Neural progenitor cell (in vitro differentiated cells): Measurements from ENCODE around the gene XPA. TPM values are rescaled to one million over a fixed set of nuclear protein-coding genes. Genes with fewer than 3 reads are reported as not detected.
A peak's percentile ranks its signal among the peaks of the same experiment; 100 is the strongest.

ENCODE experiments used
- DNase-seq: peaks from one replicate; pipeline ENCODE4 v3.0.0-alpha.2; 2016; ENCODE audit warnings: low spot score
- H2AFZ ChIP-seq: fragments of 200-600 bp; sonication (generic); replicated peaks from 2 replicates; pipeline ENCODE4 v1.6.1; 2016; ENCODE audit warnings: antibody characterized with exemption
- H3F3A ChIP-seq: fragments of 200-600 bp; sonication (generic); 2 replicates; pipeline ENCODE4 v1.6.1; 2016; ENCODE audit warnings: antibody characterized with exemption, low read depth
- H3K27ac ChIP-seq: fragments of 200-600 bp; sonication (generic); 2 replicates; pipeline ENCODE4 v1.5.1; 2016; ENCODE audit warnings: mild to moderate bottlenecking
- H3K27me3 ChIP-seq: fragments of 200-600 bp; sonication (generic); 2 replicates; pipeline ENCODE4 v1.6.1; 2016; ENCODE audit warnings: mild to moderate bottlenecking, moderate library complexity
- H3K36me3 ChIP-seq: fragments of 200-600 bp; sonication (generic); 2 replicates; pipeline ENCODE4 v1.5.1; 2016
- H3K4me1 ChIP-seq: fragments of 200-600 bp; sonication (generic); 2 replicates; pipeline ENCODE4 v1.6.1; 2016; ENCODE audit warnings: mixed run types
- H3K4me2 ChIP-seq: fragments of 200-600 bp; sonication (generic); 2 replicates; pipeline ENCODE4 v1.6.1; 2016
- H3K4me3 ChIP-seq: fragments of 200-600 bp; sonication (generic); 2 replicates; pipeline ENCODE4 v1.5.1; 2016
- H3K79me2 ChIP-seq: fragments of 200-600 bp; sonication (generic); 2 replicates; pipeline ENCODE4 v1.6.1; 2016; ENCODE audit warnings: low read depth
- H3K9ac ChIP-seq: fragments of 200-600 bp; sonication (generic); 2 replicates; pipeline ENCODE4 v1.6.1; 2016
- H3K9me3 ChIP-seq: fragments of 200-600 bp; sonication (generic); 2 replicates; pipeline ENCODE4 v1.5.1; 2016; ENCODE audit warnings: low read depth
- H4K20me1 ChIP-seq: fragments of 200-600 bp; sonication (generic); 2 replicates; pipeline ENCODE4 v1.6.1; 2016; ENCODE audit warnings: low read depth
- H3K27ac Mint-ChIP-seq: 3 replicates; pipeline ENCODE4 v1.8.0; 2021; ENCODE audit warnings: mixed read lengths
- H3K27me3 Mint-ChIP-seq: 2 replicates; pipeline ENCODE4 v1.8.0; 2022; ENCODE audit warnings: low read depth, mild to moderate bottlenecking, inconsistent platforms, moderate library complexity, mixed read lengths; ENCODE audit not compliant: insufficient read depth
- H3K36me3 Mint-ChIP-seq: 3 replicates; pipeline ENCODE4 v1.8.0; 2021; ENCODE audit warnings: mixed read lengths
- H3K4me1 Mint-ChIP-seq: 3 replicates; pipeline ENCODE4 v1.8.0; 2021; ENCODE audit warnings: mixed read lengths
- H3K4me3 Mint-ChIP-seq: 3 replicates; pipeline ENCODE4 v1.8.0; 2021; ENCODE audit warnings: mild to moderate bottlenecking, moderate library complexity, mixed read lengths
- H3K9me3 Mint-ChIP-seq: 3 replicates; pipeline ENCODE4 v1.8.0; 2020; ENCODE audit warnings: mixed read lengths
- CTCF ChIP-seq: fragments of 200-600 bp; sonication (generic); IDR thresholded peaks from 2 replicates; pipeline ENCODE4 v1.5.1; 2017; ENCODE audit warnings: antibody characterized with exemption, mild to moderate bottlenecking
- EZH2 ChIP-seq: fragments of 200-600 bp; sonication (generic); IDR thresholded peaks from 2 replicates; pipeline ENCODE4 v1.6.1; 2017; ENCODE audit warnings: antibody characterized with exemption, mild to moderate bottlenecking, moderate library complexity
- EZH2phosphoT487 ChIP-seq: fragments of 200-600 bp; sonication (generic); IDR thresholded peaks from 2 replicates; pipeline ENCODE4 v1.6.1; 2017; ENCODE audit warnings: antibody characterized with exemption
- total RNA-seq: library from RNA; depleted of rRNA; stranded (reverse); fragments of >200 nt; gene quantifications from 2 replicates; pipeline ENCODE4 v1.2.3, GENCODE V29; 2015; ENCODE audit warnings: low replicate concordance

Gene XPA
- total RNA-seq, 1 donor from 2014 or later, result 9.2 TPM

- DNase-seq, result no peak
- no peaks in the 10 kb centered on the region for H3K36me3 Mint-ChIP-seq
- Histone ChIP-seq H3K27ac (no peak overlapping the region), H3K4me3 (no peak overlapping the region), H3F3A (no peaks in the 10 kb centered on the region), H3K9me3 (no peaks in the 10 kb centered on the region), H3K4me1 (no peaks in the 10 kb centered on the region), H4K20me1 (no peaks in the 10 kb centered on the region), H3K4me2 (no peak overlapping the region), H3K9ac (no peak overlapping the region), H3K79me2 (no peaks in the 10 kb centered on the region), H2AFZ (no peak overlapping the region), H3K27me3 (peaks cover 43% of the 10 kb centered on the region), H3K36me3 (no peaks in the 10 kb centered on the region)
- no peak overlapping the region for H3K27ac Mint-ChIP-seq
- H3K4me1 Mint-ChIP-seq, result peaks cover 14% of the 10 kb centered on the region
- no peak overlapping the region for H3K4me3 Mint-ChIP-seq
- TF ChIP-seq EZH2phosphoT487, result no peak
- no peak for TF ChIP-seq CTCF
- TF ChIP-seq EZH2, result no peak
- H3K9me3 Mint-ChIP-seq, result no peaks in the 10 kb centered on the region
- H3K27me3 Mint-ChIP-seq, result no peaks in the 10 kb centered on the region
Measured at GRCh38 chr9:97705354-97705950, 8.3 kb upstream of the XPA start.

- Histone ChIP-seq H3K79me2 (no peaks in the 10 kb centered on the region), H3K9ac (no peak overlapping the region), H3F3A (no peaks in the 10 kb centered on the region), H3K4me2 (no peak overlapping the region), H3K4me1 (no peaks in the 10 kb centered on the region), H4K20me1 (no peaks in the 10 kb centered on the region), H3K27ac (no peak overlapping the region), H3K9me3 (no peaks in the 10 kb centered on the region), H3K4me3 (no peak overlapping the region), H3K27me3 (peaks cover 43% of the 10 kb centered on the region), H3K36me3 (no peaks in the 10 kb centered on the region), H2AFZ (no peak overlapping the region)
- Mint-ChIP-seq H3K27me3 (no peaks in the 10 kb centered on the region), H3K4me3 (no peak overlapping the region), H3K4me1 (peaks cover 14% of the 10 kb centered on the region), H3K27ac (no peak overlapping the region), H3K9me3 (no peaks in the 10 kb centered on the region), H3K36me3 (no peaks in the 10 kb centered on the region)
- TF ChIP-seq EZH2phosphoT487 (no peak), EZH2 (no peak), CTCF (no peak)
- DNase-seq, result no peak
Measured at GRCh38 chr9:97704851-97705250, 7.7 kb upstream of the XPA start.

GRCh38 chr9:97704345-97704677, 7.2 kb upstream of the XPA start:
- no peak for TF ChIP-seq EZH2
- no peak for TF ChIP-seq CTCF
- TF ChIP-seq EZH2phosphoT487, result no peak
- Histone ChIP-seq H3K27me3 (peaks cover 43% of the 10 kb centered on the region), H3K4me3 (no peak overlapping the region), H4K20me1 (no peaks in the 10 kb centered on the region), H3K36me3 (no peaks in the 10 kb centered on the region), H3K4me1 (no peaks in the 10 kb centered on the region), H3K9me3 (no peaks in the 10 kb centered on the region), H3K4me2 (no peak overlapping the region), H3K27ac (no peak overlapping the region), H3K9ac (no peak overlapping the region), H3K79me2 (no peaks in the 10 kb centered on the region), H3F3A (no peaks in the 10 kb centered on the region), H2AFZ (no peak overlapping the region)
- no peaks in the 10 kb centered on the region for H3K9me3 Mint-ChIP-seq
- no peaks in the 10 kb centered on the region for H3K27me3 Mint-ChIP-seq
- DNase-seq, result no peak
- no peak overlapping the region for H3K4me3 Mint-ChIP-seq
- H3K36me3 Mint-ChIP-seq, result no peaks in the 10 kb centered on the region
- peaks cover 14% of the 10 kb centered on the region for H3K4me1 Mint-ChIP-seq
- H3K27ac Mint-ChIP-seq, result peak overlapping the region; percentile 29
